ENCODE measurements around the gene INSIG1. TPM values are rescaled to one million over a fixed set of nuclear protein-coding genes. Genes with fewer than 3 reads are reported as not detected.

INSIG1 gene
- total RNA-seq, 1 experiment from 2014 or later, result 54.7 TPM

DNA sequence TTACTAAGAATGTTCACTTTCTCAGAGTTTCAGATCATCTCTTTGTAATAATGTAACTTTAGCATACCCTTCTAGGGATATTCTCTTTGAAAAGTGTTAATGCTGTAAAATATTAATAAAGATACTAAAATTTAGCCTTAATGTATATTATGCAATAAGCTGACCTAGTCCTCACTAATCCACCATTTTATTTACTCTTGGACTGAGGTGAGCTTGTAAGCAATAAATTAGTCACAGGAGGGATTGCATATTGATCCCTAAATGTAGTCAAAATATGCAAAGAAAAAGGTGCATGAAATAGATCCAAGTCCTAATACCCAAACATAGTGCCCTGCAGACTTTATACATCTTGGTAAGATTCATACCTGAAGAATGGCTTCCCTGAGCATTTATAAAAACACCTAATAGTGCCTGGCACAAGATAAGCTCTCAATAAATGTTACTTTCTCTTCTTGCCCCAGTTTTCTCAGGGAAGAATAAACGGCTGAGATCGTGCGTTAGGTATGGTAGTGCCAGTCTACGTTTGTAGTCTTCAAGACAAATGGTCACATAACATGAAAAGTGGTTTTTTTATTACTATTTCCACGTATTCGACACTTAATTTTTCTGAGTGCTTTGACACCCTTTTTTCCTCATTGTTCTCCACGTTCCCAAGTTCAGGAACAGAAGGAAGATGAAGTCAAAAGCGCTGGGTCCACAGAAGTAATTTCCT lies 14.3 kb downstream of the INSIG1 start:
- DNase-seq (ENCODE audit: low read depth, low spot score), result no peak
- H3K79me2 ChIP-seq (ENCODE audit: insufficient read depth, low read length), result no peaks in the 10 kb centered on the region
- POLR2A ChIA-PET, result no interaction called here
- H3K36me3 ChIP-seq (ENCODE audit: control insufficient read depth in 1 of 2, insufficient read depth in 2 of 2, low read length in 2 of 2), result peaks cover 17 to 23% of the 10 kb centered on the region in 2 experiments
- CTCF ChIA-PET, result no interaction called here
- no peaks in the 10 kb centered on the region for H4K20me1 ChIP-seq (ENCODE audit: insufficient read depth)
- H3K4me1 ChIP-seq (ENCODE audit: control insufficient read depth in 1 of 2, insufficient read depth in 2 of 2, low read length in 2 of 2), result peaks cover 0 to 8% of the 10 kb centered on the region in 2 experiments; a peak in 2 of 4 replicates
- H3K27me3 ChIP-seq (ENCODE audit: insufficient read depth, low read length), result no peaks in the 10 kb centered on the region
- ATAC-seq, result no peak
- no peak for TF ChIP-seq POLR2AphosphoS5 (IDR thresholded peaks at IDR 0.05; ENCODE audit: low read depth, low read length)
- no peak for TF ChIP-seq REST (IDR thresholded peaks at IDR 0.05; ENCODE audit: low read depth)
- no peak for TF ChIP-seq ZFX (IDR thresholded peaks at IDR 0.05)
- TF ChIP-seq ZNF274 (IDR thresholded peaks at IDR 0.05; ENCODE audit: low read depth, low read length), result no peak
- TF ChIP-seq, protein P1, sequence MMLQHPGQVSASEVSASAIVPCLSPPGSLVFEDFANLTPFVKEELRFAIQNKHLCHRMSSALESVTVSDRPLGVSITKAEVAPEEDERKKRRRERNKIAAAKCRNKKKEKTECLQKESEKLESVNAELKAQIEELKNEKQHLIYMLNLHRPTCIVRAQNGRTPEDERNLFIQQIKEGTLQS (IDR thresholded peaks at IDR 0.05), result no peak
- RAD21 ChIA-PET (ENCODE audit: low non-redundant PET in 1 of 2, low total read pairs in 2 of 2, uncharacterized antibody in 2 of 2, unreplicated experiment in 2 of 2), result no interaction called here
- no peaks in the 10 kb centered on the region for H3K9me3 ChIP-seq (ENCODE audit: control insufficient read depth in 1 of 2, insufficient read depth in 1 of 2, low read depth in 1 of 2, low read length in 2 of 2)
- H3K4me3 ChIP-seq (replicated peaks in 1 of 2; ENCODE audit: low read depth in 1 of 2, low read length in 2 of 2), result no peak overlapping the region
- no peak overlapping the region for H3K9ac ChIP-seq (ENCODE audit: low read length)
- BruUV-seq (replicated peaks), result no TSS peak
- no peaks in the 10 kb centered on the region for H3K9me2 ChIP-seq (ENCODE audit: insufficient read depth)
- intact Hi-C loops (cut with micrococcal nuclease), result no loop called here
- no peak overlapping the region for H2AFZ ChIP-seq (ENCODE audit: low read depth, low read length, poor library complexity, severe bottlenecking)
- no peak overlapping the region for H3K27ac ChIP-seq (ENCODE audit: low read depth, low read length)
- H3K4me2 ChIP-seq (ENCODE audit: low read length), result no peak overlapping the region

Data from HCT116 (cell line).